GM12801 (cell line): ENCODE data around the gene PARPBP.

Experiments
- TF ChIP-seq, protein P1 (sequence below): IDR thresholded peaks from one replicate; pipeline ENCODE4 v1.5.1; 2011; ENCODE audit warnings: control low read depth; ENCODE audit not compliant: insufficient read length; ENCODE audit errors: extremely low read depth

PARPBP gene

DNA sequence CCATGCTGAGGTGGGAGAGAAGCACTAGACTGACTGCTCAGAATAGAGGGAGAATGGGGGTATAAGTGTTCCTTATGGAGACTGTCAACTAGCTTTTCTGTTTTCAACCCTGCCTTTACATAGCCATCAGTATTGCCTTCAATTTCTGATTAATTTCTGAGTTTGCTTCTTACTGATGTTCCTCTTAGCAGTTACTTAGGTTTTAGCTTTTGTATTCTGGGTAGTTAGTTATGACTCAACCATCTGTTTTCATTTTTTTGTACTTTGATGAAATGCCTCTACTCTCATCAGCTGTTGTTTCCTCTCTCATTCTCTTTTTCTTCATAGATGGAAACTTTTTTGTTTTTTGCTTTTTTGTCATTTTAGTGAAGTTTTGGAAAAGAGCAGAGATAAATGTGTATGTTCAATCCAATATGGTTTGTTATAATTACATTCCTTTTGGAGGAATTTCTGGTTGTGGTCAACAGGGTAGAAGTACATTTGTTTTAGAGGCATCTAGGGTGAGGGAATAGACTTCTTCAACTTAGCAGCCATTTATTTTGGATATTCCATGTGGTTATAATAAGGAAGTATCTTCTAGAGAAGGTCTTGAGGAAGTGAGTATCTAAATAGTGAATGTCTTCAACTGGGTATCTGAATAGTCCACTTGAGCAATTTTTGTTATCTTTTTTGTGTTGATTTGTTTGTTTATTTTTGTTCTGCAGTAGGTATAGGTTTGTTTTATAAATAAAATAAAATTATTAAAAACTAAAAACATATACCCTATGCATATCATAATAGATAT lies 48.0 kb downstream of the PARPBP start:
- TF ChIP-seq, protein P1, sequence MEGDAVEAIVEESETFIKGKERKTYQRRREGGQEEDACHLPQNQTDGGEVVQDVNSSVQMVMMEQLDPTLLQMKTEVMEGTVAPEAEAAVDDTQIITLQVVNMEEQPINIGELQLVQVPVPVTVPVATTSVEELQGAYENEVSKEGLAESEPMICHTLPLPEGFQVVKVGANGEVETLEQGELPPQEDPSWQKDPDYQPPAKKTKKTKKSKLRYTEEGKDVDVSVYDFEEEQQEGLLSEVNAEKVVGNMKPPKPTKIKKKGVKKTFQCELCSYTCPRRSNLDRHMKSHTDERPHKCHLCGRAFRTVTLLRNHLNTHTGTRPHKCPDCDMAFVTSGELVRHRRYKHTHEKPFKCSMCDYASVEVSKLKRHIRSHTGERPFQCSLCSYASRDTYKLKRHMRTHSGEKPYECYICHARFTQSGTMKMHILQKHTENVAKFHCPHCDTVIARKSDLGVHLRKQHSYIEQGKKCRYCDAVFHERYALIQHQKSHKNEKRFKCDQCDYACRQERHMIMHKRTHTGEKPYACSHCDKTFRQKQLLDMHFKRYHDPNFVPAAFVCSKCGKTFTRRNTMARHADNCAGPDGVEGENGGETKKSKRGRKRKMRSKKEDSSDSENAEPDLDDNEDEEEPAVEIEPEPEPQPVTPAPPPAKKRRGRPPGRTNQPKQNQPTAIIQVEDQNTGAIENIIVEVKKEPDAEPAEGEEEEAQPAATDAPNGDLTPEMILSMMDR: no peak

DNA sequence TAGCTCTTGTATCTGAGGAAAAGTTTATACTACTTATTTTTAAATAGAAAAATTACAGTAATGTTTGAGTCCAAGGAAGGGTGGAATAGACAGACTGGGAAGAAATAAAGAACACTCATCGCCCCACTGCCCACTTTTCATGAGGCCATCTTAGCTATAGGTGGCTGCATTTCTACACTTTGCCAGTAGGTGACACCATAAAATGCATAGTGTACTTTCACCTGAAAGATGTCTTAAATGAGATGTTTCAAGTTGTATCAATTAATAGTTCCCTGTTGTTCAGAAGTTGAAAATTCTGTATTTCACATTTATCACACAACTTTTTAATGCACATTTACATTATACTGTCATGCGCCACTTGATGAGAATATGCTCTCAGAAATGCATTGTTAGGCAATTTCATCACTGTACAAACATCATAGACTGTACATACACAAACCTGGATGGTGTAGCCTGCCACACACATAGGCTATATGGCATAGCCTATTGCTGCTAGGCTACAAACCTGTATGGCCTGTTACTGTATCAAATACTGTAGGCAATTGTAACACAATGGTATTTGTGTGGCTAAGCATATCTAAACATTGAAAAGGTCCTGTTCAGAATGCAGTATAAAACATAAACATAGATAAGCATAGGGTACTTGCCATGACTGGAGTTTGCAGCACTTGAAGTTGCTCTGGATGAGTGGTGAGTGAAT lies 50.1 kb downstream of the PARPBP start:
- TF ChIP-seq, protein P1: no peak

DNA sequence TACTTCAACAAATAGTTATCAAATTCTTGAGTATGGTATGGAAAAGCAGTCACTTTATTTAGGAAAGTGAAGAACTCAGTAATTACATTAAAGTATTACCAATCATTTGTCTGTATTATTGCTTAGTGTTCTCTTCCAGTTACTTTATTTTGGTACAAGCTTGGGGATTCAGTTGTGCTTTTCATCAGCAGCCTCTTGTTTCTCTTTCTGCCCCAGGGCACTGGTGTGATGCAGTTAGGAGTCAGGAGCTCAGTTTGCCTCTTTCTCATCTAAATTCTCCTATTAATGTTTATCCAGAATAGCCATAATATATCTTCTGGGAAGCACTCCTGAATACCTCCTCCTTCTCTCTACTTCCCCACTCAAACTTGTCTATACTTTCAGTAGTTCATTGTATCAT lies 52.0 kb downstream of the PARPBP start:
- TF ChIP-seq, protein P1: no peak

DNA sequence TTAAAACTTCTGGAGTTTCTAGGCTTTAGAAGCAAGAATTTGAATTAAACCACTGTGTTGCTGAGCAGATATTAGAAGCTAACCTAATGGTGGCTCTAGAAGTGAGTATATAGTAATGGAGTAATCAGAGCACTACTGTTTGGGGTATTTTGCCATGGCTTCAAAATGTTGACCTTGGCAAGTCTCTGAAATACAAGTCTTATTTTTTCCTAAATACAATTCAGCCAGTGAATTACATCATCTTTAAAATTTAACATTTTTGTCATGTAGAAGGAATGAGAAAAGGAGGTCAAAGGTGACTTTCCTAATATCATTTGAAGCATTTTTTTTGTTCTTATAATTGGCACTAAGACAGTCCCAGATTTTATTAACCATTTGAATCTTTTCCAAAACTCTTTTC lies 52.5 kb downstream of the PARPBP start:
- TF ChIP-seq, protein P1: no peak

DNA sequence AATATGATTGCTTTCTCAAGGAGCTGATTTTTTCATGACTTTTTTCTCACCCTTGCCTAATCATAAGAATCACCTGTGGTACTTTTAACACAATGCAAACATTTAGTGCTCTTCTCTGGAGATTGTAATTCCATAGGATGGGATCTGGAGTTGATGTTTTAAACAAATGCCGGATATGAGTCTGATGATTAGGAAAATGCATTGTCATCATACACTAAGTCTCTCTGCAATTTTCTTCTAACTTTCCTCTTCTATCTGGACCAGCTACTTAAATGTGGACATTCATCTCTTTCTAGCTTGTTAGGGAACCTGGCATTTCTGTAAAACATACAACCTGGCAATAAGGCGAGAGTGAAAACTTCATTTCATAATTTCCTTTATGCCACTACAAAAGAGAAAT lies 54.1 kb downstream of the PARPBP start:
- TF ChIP-seq, protein P1: no peak

DNA sequence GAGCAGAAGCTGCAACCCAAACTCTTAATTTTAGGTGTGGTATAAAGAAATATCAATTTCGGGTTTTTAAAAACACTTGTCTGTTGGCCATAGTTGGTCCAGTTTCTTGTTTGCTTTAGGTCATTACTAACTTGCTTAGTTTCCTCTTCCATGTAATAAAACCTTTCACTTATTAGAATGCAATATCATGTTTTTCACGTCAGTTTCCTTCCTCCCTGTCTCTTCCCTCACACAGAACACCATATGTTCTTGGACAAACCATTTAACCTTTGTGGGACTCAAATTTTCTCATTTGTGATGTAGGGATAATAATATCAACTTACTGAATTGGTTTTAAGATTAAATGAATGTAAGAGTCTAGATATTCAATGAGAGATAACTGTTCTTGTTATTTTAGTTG lies 54.8 kb downstream of the PARPBP start:
- TF ChIP-seq, protein P1: no peak

DNA sequence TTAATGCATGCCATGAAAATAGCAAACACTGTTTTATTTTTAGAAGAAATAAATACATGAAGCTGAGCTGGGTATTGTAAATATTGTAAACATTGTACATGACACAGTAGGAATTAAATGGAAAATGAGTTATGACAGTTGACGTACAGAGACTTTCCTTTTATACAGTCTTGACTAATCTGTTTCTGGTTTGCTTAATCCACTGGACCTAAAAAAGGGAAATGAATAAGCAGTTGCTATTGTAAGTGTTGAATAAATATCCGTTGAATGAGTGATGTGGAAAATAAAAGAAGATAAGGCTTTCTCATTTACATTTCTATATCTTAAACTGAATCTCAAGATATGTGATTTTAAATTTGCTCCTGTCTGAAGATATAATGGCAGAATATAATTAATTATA lies 62.7 kb downstream of the PARPBP start:
- TF ChIP-seq, protein P1: no peak
